Measurements from ENCODE around the gene AMBP. TPM values are rescaled to one million over a fixed set of nuclear protein-coding genes. Genes with fewer than 3 reads are reported as not detected.

AMBP gene
- total and polyA plus RNA-seq, 2 of the 13 experiments (the other 11 are each of a cell fraction or from before 2014, with no cell fraction given): 1,510 to 2,580 TPM

DNA sequence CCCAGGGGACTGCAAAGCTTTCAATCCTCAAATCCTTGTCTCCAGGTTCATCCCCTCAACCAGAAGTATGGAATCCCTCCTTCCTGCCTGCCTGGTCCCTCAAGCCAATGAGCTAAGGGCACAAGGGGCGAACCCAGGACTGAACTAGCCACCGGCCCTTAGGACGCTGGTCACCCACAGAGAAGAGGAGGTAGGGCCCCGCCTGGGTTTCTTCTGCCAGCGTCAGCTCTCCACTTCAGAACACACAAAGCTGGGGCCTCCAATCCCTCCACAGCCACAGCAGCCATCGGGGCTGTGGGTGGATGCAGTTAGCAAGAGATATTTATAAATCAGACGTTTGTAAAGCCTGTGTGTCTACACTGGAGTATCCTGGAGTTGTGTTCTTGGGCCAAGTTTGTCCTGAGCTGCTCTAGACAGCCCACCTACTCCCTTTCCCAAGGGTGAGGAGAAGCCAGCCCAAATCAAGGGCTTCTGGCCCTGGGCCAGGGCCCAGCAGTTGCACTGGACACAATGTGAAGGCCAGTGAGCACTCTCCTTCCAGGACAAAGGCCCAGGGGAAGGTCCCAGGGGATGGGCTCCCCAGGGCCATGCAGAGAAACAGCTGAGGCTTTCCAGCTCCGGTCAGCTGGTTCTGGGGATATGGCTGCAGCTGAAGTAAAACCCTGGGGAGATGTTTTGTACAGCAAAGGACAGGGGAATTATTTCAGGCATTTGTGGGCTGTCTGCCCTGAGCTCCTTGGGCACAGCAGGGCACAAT, 18.9 kb downstream of the AMBP start (continued):
- no peak for TF ChIP-seq RCOR2 (CRISPR knock-in tag; IDR thresholded peaks at IDR 0.05)
- TF ChIP-seq SP4 (CRISPR knock-in tag; IDR thresholded peaks at IDR 0.05): no peak
- no peak for TF ChIP-seq ZMYM4 (CRISPR knock-in tag; IDR thresholded peaks at IDR 0.05)
- TF ChIP-seq, protein P1, sequence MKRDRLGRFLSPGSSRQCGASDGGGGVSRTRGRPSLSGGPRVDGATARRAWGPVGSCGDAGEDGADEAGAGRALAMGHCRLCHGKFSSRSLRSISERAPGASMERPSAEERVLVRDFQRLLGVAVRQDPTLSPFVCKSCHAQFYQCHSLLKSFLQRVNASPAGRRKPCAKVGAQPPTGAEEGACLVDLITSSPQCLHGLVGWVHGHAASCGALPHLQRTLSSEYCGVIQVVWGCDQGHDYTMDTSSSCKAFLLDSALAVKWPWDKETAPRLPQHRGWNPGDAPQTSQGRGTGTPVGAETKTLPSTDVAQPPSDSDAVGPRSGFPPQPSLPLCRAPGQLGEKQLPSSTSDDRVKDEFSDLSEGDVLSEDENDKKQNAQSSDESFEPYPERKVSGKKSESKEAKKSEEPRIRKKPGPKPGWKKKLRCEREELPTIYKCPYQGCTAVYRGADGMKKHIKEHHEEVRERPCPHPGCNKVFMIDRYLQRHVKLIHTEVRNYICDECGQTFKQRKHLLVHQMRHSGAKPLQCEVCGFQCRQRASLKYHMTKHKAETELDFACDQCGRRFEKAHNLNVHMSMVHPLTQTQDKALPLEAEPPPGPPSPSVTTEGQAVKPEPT (CRISPR knock-in tag; IDR thresholded peaks at IDR 0.05; ENCODE audit: low read depth): 0 out of 2 replicates have a peak, but pooled peaks have one; percentile 36
- no peak for TF ChIP-seq ATF7 (IDR thresholded peaks at IDR 0.05)
- no peak for TF ChIP-seq ATF7 (CRISPR knock-in tag; IDR thresholded peaks at IDR 0.05)
- no peak for TF ChIP-seq REST (IDR thresholded peaks at IDR 0.05; ENCODE audit: borderline replicate concordance in 1 of 2, low read depth in 1 of 2, low read length in 2 of 2)
- TF ChIP-seq ZNF530 (CRISPR knock-in tag; IDR thresholded peaks at IDR 0.05; ENCODE audit: low read depth): no peak
- TF ChIP-seq ZMYM3 (CRISPR knock-in tag; IDR thresholded peaks at IDR 0.05): no peak
- TF ChIP-seq HES4 (CRISPR knock-in tag; IDR thresholded peaks at IDR 0.05; ENCODE audit: borderline replicate concordance): no peak
- TF ChIP-seq RELA (CRISPR knock-in tag; IDR thresholded peaks at IDR 0.05): no peak
- no peak for TF ChIP-seq ELK4 (CRISPR knock-in tag; IDR thresholded peaks at IDR 0.05; ENCODE audit: borderline replicate concordance)
- TF ChIP-seq ZNF710 (CRISPR knock-in tag; IDR thresholded peaks at IDR 0.05; ENCODE audit: borderline replicate concordance): no peak
- TF ChIP-seq ZNF367 (CRISPR knock-in tag; IDR thresholded peaks at IDR 0.05; ENCODE audit: borderline replicate concordance): no peak
- no peak for TF ChIP-seq ZNF674 (CRISPR knock-in tag; IDR thresholded peaks at IDR 0.05; ENCODE audit: low read depth)
- no peak for TF ChIP-seq NCOA5 (CRISPR knock-in tag; IDR thresholded peaks at IDR 0.05)
- no peak for TF ChIP-seq ZFP36 (IDR thresholded peaks at IDR 0.05; ENCODE audit: borderline replicate concordance, low read depth, low read length, partially characterized antibody)
- TF ChIP-seq ZNF17 (CRISPR knock-in tag; IDR thresholded peaks at IDR 0.05): no peak
- TF ChIP-seq, protein P2, sequence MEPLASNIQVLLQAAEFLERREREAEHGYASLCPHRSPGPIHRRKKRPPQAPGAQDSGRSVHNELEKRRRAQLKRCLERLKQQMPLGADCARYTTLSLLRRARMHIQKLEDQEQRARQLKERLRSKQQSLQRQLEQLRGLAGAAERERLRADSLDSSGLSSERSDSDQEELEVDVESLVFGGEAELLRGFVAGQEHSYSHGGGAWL (CRISPR knock-in tag; IDR thresholded peaks at IDR 0.05): no peak
- TF ChIP-seq PAX8 (CRISPR knock-in tag; IDR thresholded peaks at IDR 0.05; ENCODE audit: borderline replicate concordance): no peak
- TF ChIP-seq PHF8 (CRISPR knock-in tag; IDR thresholded peaks at IDR 0.05): no peak
